HepG2 (cell line): ENCODE results near the gene DOK5. TPM values are rescaled to one million over a fixed set of nuclear protein-coding genes. Genes with fewer than 3 reads are reported as not detected.

ENCODE experiments used
- ATAC-seq: fragments of 200-7000 bp; cut with Tn5 transposase; 3 replicates; pipeline ENCODE4 v1.9.1; 2020; ENCODE audit warnings: mild to moderate bottlenecking, moderate library complexity
- BruUV-seq: library from RNA; stranded (reverse); fragments of 400-500 nt; replicated peaks from 2 replicates; lab custom pipeline; 2021; lab: Mats Ljungman, UMichigan
- CTCF ChIA-PET: fragments of 300-600 bp; formaldehyde crosslinking; extraction: SDS; loops from one replicate; lab custom pipeline; 2021; ENCODE audit warnings: low total read pairs, inconsistent platforms, low intra/inter-chr PET ratio; lab: Yijun Ruan, JAX
- POLR2A ChIA-PET: fragments of 350-600 bp; sonication (Branson Sonifier 250); formaldehyde crosslinking; loops from one replicate; lab custom pipeline; 2020; ENCODE audit warnings: antibody characterized with exemption, inconsistent platforms; lab: Yijun Ruan, JAX
- DNase-seq: peaks from one replicate; pipeline ENCODE4 v3.0.0-alpha.2; 2015; ENCODE audit warnings: low spot score
- FAIRE-seq: peaks from 3 replicates; lab custom pipeline; 2011; peaks lifted over from hg19 to GRCh38; lab: Jason Lieb, UNC
- H2AFZ ChIP-seq: one replicate; pipeline ENCODE4 v1.6.1; 2011; ENCODE audit warnings: low read length, inconsistent platforms
- H3K27ac ChIP-seq: fragments of 300-600 bp; 3 replicates; pipeline ENCODE4 v1.8.0; 2011; ENCODE audit warnings: mixed run types, mild to moderate bottlenecking, mixed read lengths, low read length, inconsistent platforms; ENCODE audit not compliant: insufficient read depth; ENCODE audit errors: extremely low read length
- H3K27me3 ChIP-seq, 2 experiments: fragments of 200-600 bp in 1 of 2; 2 replicates in 1 of 2; 3 replicates in 1 of 2; pipeline versions ENCODE4 v1.6.0 to v1.8.0; 2011; ENCODE audit warnings: low read length in 2 of 2, mild to moderate bottlenecking in 2 of 2, moderate library complexity in 2 of 2, inconsistent platforms in 1 of 2; ENCODE audit not compliant: insufficient read depth in 2 of 2, control insufficient read depth in 1 of 2
- H3K36me3 ChIP-seq, 2 experiments: fragments of 200-600 bp in 1 of 2; replicated peaks in 1 of 2; 2 replicates in 1 of 2; 3 replicates in 1 of 2; pipeline versions ENCODE4 v1.5.1 to v1.8.0; 2011; ENCODE audit warnings: low read length in 2 of 2, inconsistent platforms in 1 of 2; ENCODE audit not compliant: insufficient read depth in 2 of 2, control insufficient read depth in 1 of 2
- H3K4me1 ChIP-seq: 2 replicates; pipeline ENCODE4 v1.5.1; 2012; ENCODE audit warnings: low read length, inconsistent platforms; ENCODE audit not compliant: insufficient read depth
- H3K4me2 ChIP-seq: 2 replicates; pipeline ENCODE4 v1.6.0; 2011; ENCODE audit warnings: low read depth, low read length, inconsistent platforms
- H3K4me3 ChIP-seq, 3 experiments: fragments of 200-600 bp in 1 of 3; sonication (generic), shearing (Covaris generic) in 1 of 3; replicated peaks in 1 of 3; 2 replicates each; pipeline ENCODE4 v1.5.1; 2011 to 2016; ENCODE audit warnings: low read length in 3 of 3, inconsistent platforms in 2 of 3, low read depth in 2 of 3, mild to moderate bottlenecking in 2 of 3, control low read depth in 1 of 3, mixed read lengths in 1 of 3; ENCODE audit not compliant: insufficient read depth in 1 of 3
- H3K79me2 ChIP-seq: one replicate; pipeline ENCODE4 v1.6.1; 2011; ENCODE audit warnings: low read length, inconsistent platforms; ENCODE audit not compliant: insufficient read depth
- H3K9ac ChIP-seq: 2 replicates; pipeline ENCODE4 v1.6.0; 2011; ENCODE audit warnings: mild to moderate bottlenecking, low read depth, low read length, inconsistent platforms; ENCODE audit not compliant: insufficient read depth
- H3K9me3 ChIP-seq: 2 replicates; pipeline ENCODE4 v1.5.1; 2012; ENCODE audit warnings: mild to moderate bottlenecking, low read length
- H4K20me1 ChIP-seq: 2 replicates; pipeline ENCODE4 v1.6.0; 2011; ENCODE audit warnings: inconsistent platforms, mild to moderate bottlenecking, low read length, moderate library complexity; ENCODE audit not compliant: insufficient read depth
- BCL3 ChIP-seq: sonication (generic); formaldehyde crosslinking; IDR thresholded peaks from 2 replicates; pipeline ENCODE4 v1.5.1; 2020; ENCODE audit warnings: mild to moderate bottlenecking, missing genetic modification reagents, moderate library complexity
- CERS6 ChIP-seq: sonication (generic); formaldehyde crosslinking; IDR thresholded peaks from 2 replicates; pipeline ENCODE4 v1.5.0; 2020; ENCODE audit warnings: missing genetic modification reagents
- GATAD2A ChIP-seq: IDR thresholded peaks from 2 replicates; pipeline ENCODE4 v1.6.1; 2016
- IKZF1 ChIP-seq: fragments of 450-650 bp; IDR thresholded peaks from 2 replicates; pipeline ENCODE4 v1.7.1; 2016
- SMARCC2 ChIP-seq: fragments of 450-650 bp; IDR thresholded peaks from 2 replicates; pipeline ENCODE4 v1.6.1; 2017; ENCODE audit warnings: antibody characterized with exemption, mild to moderate bottlenecking
- THAP8 ChIP-seq: sonication (generic); formaldehyde crosslinking; IDR thresholded peaks from 2 replicates; pipeline ENCODE4 v1.5.1; 2020; ENCODE audit warnings: missing genetic modification reagents, mild to moderate bottlenecking, borderline replicate concordance
- THAP9 ChIP-seq: sonication (generic); formaldehyde crosslinking; IDR thresholded peaks from 2 replicates; pipeline ENCODE4; 2020; ENCODE audit warnings: missing genetic modification reagents, mild to moderate bottlenecking, borderline replicate concordance
- WIZ ChIP-seq: sonication (generic); formaldehyde crosslinking; IDR thresholded peaks from 2 replicates; pipeline ENCODE4 v1.5.1; 2020; ENCODE audit warnings: mild to moderate bottlenecking, missing genetic modification reagents
- ZBTB26 ChIP-seq: IDR thresholded peaks from 2 replicates; pipeline ENCODE4 v1.6.1; 2016; ENCODE audit warnings: missing compliant biosample characterization, missing genetic modification reagents, borderline replicate concordance
- ZC3H4 ChIP-seq: sonication (generic); formaldehyde crosslinking; IDR thresholded peaks from 2 replicates; pipeline ENCODE4 v1.4.0; 2020; ENCODE audit warnings: missing genetic modification reagents, borderline replicate concordance
- ZNF382 ChIP-seq: sonication (generic); formaldehyde crosslinking; IDR thresholded peaks from 2 replicates; pipeline ENCODE4 v1.5.0; 2020; ENCODE audit warnings: missing genetic modification reagents, mild to moderate bottlenecking, borderline replicate concordance
- ZNF619 ChIP-seq: sonication (generic); formaldehyde crosslinking; IDR thresholded peaks from 2 replicates; pipeline ENCODE4 v1.4.0; 2020; ENCODE audit warnings: mild to moderate bottlenecking, missing genetic modification reagents
- WGBS: methylation state at CpG from one replicate; pipeline ENCODE4 v1.1.6; 2017; ENCODE audit warnings: low lambda C conversion rate; 5-methylcytosine and 5-hydroxymethylcytosine counted together
- in situ Hi-C: cut with HindIII; loops from 2 replicates; pipeline ENCODE4 v1.10.0; 2017; ENCODE audit warnings: low pct_unique_long_range_greater_than_20kb; ENCODE audit not compliant: extremely low pct_ligation_motif_present
- intact Hi-C: fragments of 100-400 bp; cut with micrococcal nuclease; formaldehyde crosslinking; loops from one replicate; pipeline ENCODE4 v1.10.0; 2022; ENCODE audit not compliant: unreplicated experiment
- polyA plus RNA-seq, 8 experiments: library from polyadenylated mRNA; depleted of rRNA in 3 of 8; stranded (reverse) in 7 of 8; unstranded in 1 of 8; fragments of >200 nt; fragmentation: Illumina TruSeq in 4 of 8; extraction: Trizol in 4 of 8; gene quantifications; 2 replicates each; pipeline versions ENCODE4 v1.2.1 to v1.2.3, GENCODE V29; 2011 to 2016; ENCODE audit warnings: low read depth in 4 of 8, missing spikeins in 1 of 8, mixed read lengths in 1 of 8; ENCODE audit not compliant: insufficient read depth in 1 of 8
- total RNA-seq, 5 experiments: library from RNA; depleted of rRNA; stranded (reverse); fragments of >200 nt; fragmentation: Illumina TruSeq; extraction: Trizol; gene quantifications; 2 replicates each; pipeline ENCODE4 v1.2.3, GENCODE V29; 2016; ENCODE audit warnings: low read depth in 1 of 5

Gene DOK5
- total and polyA plus RNA-seq, 2 of the 13 experiments (the other 11 are each of a cell fraction or from before 2014, with no cell fraction given): not detected

DNA sequence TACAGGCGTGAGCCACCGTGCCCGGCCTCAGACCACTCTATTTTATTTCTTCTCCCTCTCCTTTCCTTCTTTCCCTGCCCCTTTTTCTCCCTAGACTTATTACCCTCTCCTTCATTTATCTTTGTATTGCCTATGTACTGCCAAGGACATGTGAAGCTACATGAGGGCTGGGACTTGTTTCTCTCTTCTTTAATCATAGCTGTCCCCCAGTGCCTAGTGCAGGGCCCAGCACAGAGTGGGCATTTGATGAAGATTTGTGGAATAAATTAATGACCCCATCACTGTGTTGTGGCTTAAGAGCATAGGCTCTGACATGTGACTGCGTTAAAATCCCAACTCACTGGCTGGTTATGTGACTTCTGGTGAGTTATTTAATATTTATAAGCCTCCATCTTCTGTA, 6.0 kb downstream of the DOK5 start:
- Histone ChIP-seq H3K27me3 (peaks cover 0 to 9% of the 10 kb centered on the region in 2 experiments; a peak in 3 of 5 replicates), H2AFZ (no peak overlapping the region), H3K4me3 (no peak overlapping the region), H3K79me2 (no peaks in the 10 kb centered on the region), H3K9ac (no peak overlapping the region), H3K27ac (no peak overlapping the region), H3K4me2 (no peak overlapping the region), H3K36me3 (no peaks in the 10 kb centered on the region), H3K9me3 (no peaks in the 10 kb centered on the region), H3K4me1 (no peaks in the 10 kb centered on the region), H4K20me1 (no peaks in the 10 kb centered on the region)
- no peak for TF ChIP-seq ZBTB26 (CRISPR knock-in tag)
- TF ChIP-seq CERS6 (CRISPR knock-in tag): no peak
- TF ChIP-seq ZNF382 (CRISPR knock-in tag): no peak
- TF ChIP-seq ZNF619 (CRISPR knock-in tag): no peak
- 4% methylated on average over 4 of the region's 4 CpGs for WGBS
- ATAC-seq (no peak), FAIRE-seq (no peak), DNase-seq (no peak)
- CTCF ChIA-PET: no interaction called here
- in situ Hi-C loops: no loop called here
- intact Hi-C loops: no loop called here
- BruUV-seq: no TSS peak
- POLR2A ChIA-PET: no interaction called here

DNA sequence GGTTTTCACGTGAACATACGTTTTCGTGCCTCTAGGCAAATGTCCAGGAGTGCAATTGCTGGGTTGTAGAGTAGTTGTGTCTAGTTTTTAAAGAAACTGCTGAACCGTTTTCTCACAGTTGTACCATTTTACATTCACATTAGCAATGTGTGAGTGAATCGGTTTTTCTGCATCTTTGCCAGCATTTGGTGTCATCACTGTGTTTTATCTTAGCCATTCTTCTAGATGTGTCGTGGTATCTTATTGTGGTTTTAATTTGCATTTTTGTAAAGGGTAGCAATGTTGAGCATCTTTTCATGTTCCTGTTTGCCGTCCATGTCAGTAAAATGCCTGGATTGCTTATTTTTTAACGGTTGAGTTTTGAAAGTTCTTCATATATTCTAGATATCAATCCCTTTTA, 10.2 kb downstream of the DOK5 start:
- POLR2A ChIA-PET: no interaction called here
- CTCF ChIA-PET: no interaction called here
- Histone ChIP-seq H3K4me3 (no peak overlapping the region), H3K9me3 (no peaks in the 10 kb centered on the region), H3K79me2 (no peaks in the 10 kb centered on the region), H3K9ac (no peak overlapping the region), H3K4me2 (no peak overlapping the region), H3K27ac (no peak overlapping the region), H3K36me3 (no peaks in the 10 kb centered on the region), H3K4me1 (no peaks in the 10 kb centered on the region), H2AFZ (no peak overlapping the region), H4K20me1 (no peaks in the 10 kb centered on the region), H3K27me3 (peaks cover 0 to 5% of the 10 kb centered on the region in 2 experiments; a peak in 1 of 5 replicates)
- DNase-seq: no peak
- BruUV-seq: no TSS peak
- WGBS: under 1% methylated on average over 8 of the region's 8 CpGs
- FAIRE-seq: no peak
- in situ Hi-C loops: no loop called here
- intact Hi-C loops: no loop called here
- ATAC-seq: no peak
- TF ChIP-seq THAP9 (CRISPR knock-in tag): no peak
- TF ChIP-seq GATAD2A (CRISPR knock-in tag): no peak
- TF ChIP-seq SMARCC2: no peak
- no peak for TF ChIP-seq ZC3H4 (CRISPR knock-in tag)
- no peak for TF ChIP-seq THAP8
- no peak for TF ChIP-seq BCL3
- TF ChIP-seq WIZ (CRISPR knock-in tag): no peak
- no peak for TF ChIP-seq IKZF1
